ENCODE results near the gene SLC35F5.
"Not testable (repeated sequence)": the region's sequence is repeated elsewhere in the genome, so short reads cannot be mapped to it uniquely, and the experiment has no call there.

SLC35F5 gene

GRCh38 chr2:113791697-113792590 lies 35.5 kb upstream of the SLC35F5 start:
- POLR2A ChIA-PET = no interaction called here
- CTCF ChIA-PET = no interaction called here
- DNase-seq (ENCODE audit: low read depth, low spot score) = no peak
- no peak overlapping the region for H3K4me3 ChIP-seq (ENCODE audit: low read depth, low read length)
- TF ChIP-seq, protein P1, sequence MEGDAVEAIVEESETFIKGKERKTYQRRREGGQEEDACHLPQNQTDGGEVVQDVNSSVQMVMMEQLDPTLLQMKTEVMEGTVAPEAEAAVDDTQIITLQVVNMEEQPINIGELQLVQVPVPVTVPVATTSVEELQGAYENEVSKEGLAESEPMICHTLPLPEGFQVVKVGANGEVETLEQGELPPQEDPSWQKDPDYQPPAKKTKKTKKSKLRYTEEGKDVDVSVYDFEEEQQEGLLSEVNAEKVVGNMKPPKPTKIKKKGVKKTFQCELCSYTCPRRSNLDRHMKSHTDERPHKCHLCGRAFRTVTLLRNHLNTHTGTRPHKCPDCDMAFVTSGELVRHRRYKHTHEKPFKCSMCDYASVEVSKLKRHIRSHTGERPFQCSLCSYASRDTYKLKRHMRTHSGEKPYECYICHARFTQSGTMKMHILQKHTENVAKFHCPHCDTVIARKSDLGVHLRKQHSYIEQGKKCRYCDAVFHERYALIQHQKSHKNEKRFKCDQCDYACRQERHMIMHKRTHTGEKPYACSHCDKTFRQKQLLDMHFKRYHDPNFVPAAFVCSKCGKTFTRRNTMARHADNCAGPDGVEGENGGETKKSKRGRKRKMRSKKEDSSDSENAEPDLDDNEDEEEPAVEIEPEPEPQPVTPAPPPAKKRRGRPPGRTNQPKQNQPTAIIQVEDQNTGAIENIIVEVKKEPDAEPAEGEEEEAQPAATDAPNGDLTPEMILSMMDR (IDR thresholded peaks at IDR 0.05; ENCODE audit: insufficient read depth, low read length, missing control alignments) = no peak

DNA sequence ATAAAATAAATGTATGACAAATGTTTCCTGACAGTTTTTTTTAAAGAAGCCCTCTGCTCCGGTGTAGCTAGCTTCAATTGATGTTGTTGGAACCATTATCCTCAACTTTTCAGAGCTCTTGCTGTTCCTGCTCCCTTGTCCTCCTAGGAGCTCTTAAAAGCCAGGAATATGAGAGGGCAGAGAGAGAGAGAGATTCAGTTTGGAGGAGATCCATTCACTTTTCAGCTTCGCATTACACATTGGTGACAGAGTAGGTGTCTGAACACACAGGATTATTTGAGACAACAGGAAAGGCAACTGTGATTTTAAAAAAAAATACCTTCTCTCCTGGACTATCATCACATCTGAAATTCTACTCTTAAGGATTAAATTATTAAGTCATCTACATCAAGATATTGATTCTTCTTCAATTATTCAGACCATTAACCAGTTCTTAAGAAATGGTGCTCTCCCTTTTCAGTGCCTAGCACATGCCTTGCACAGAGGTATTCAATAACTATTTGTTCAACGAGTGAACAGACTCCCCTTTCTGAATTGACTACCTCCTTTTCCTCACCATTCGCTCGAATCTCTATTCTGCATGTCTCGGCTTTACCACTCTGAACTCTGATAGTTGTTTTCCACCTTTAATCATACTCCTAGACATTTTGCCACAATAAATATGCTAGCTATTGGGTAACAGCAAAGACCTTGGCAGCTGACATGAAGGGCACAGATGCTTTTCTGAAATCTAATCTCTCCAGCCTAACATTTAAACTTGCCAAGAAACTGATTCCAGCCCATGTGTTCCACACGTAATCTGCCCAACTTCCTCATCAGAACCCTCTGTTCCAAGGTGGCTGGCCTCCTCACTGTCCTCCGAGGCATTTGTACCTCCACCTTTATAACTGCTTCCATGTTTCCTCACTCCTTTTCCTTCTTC lies 28.6 kb upstream of the SLC35F5 start:
- POLR2A ChIA-PET = no interaction called here
- TF ChIP-seq, protein P1 (IDR thresholded peaks at IDR 0.05; ENCODE audit: insufficient read depth, low read length, missing control alignments) = no peak
- H3K4me3 ChIP-seq (ENCODE audit: low read depth, low read length) = no peak overlapping the region
- CTCF ChIA-PET = no interaction called here
- DNase-seq (ENCODE audit: low read depth, low spot score) = no peak

DNA sequence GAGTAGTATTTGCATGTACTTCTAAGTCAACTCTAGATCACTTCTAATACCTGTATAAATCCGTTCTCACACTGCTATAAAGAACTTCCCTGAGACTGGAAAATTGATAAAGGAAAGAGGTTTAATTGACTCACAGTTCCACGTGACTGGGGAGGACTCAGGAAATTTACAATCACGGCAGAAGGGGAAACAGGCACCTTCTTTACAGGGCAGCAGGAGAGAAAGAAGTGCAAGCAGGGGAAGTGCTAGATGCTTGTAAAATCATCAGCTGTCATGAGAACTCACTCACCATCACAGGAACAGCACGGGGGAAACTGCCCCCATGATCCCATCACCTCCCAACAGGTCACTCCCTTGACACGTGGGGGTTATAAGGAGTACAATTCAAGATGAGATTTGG lies 24.0 kb upstream of the SLC35F5 start:
- TF ChIP-seq, protein P1 (IDR thresholded peaks at IDR 0.05; ENCODE audit: insufficient read depth, low read length, missing control alignments) = no peak
- H3K4me3 ChIP-seq (ENCODE audit: low read depth, low read length) = no peak overlapping the region
- CTCF ChIA-PET = no interaction called here

DNA sequence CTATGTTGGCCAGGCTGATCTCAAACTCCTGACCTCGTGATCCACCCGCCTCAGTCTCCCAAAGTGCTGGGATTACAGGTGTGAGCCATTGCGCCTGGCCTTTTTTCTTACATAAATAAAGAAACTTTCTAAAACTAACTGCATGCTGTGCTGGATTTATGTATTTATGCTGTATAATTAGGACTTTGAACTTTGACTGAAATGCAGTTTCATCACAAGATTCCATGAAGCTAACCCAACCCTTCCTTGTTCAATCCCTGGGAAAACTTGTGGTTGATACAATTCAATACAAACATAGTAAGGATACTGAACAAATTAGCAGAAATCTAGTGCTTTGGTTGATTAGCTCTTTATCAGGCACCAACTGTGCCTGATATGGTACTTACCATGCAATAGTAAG lies 20.9 kb upstream of the SLC35F5 start:
- TF ChIP-seq, protein P1 (IDR thresholded peaks at IDR 0.05; ENCODE audit: insufficient read depth, low read length, missing control alignments) = no peak
- H3K4me3 ChIP-seq (ENCODE audit: low read depth, low read length) = no peak overlapping the region
- DNase-seq (ENCODE audit: low read depth, low spot score) = no peak
- ChIA-PET CTCF (interaction anchor here (1.0 kb wide), 1 partner anchor 13 kb away, joined by 3 read pairs; no protein-coding TSS in a partner anchor), POLR2A (interaction anchor here (0.7 kb wide), 1 partner anchor 102 kb away, joined by 3 read pairs; no protein-coding TSS in a partner anchor)

More for the DNA sequence above, 24.0 kb upstream of the SLC35F5 start:
- no peak for DNase-seq (ENCODE audit: low read depth, low spot score)
- POLR2A ChIA-PET = no interaction called here

- TF ChIP-seq, protein P1 (IDR thresholded peaks at IDR 0.05; ENCODE audit: insufficient read depth, low read length, missing control alignments) = no peak
- POLR2A ChIA-PET = interaction anchor here (0.7 kb wide), 1 partner anchor 102 kb away, joined by 3 read pairs; no protein-coding TSS in a partner anchor
- H3K4me3 ChIP-seq (ENCODE audit: low read depth, low read length) = no peak overlapping the region
- CTCF ChIA-PET = interaction anchor here (1.0 kb wide), 1 partner anchor 14 kb away, joined by 3 read pairs; no protein-coding TSS in a partner anchor
- DNase-seq (ENCODE audit: low read depth, low spot score) = no peak
Measured at GRCh38 chr2:113776949-113777348, 20.5 kb upstream of the SLC35F5 start.

GRCh38 chr2:113774616-113775015 lies 18.2 kb upstream of the SLC35F5 start:
- POLR2A ChIA-PET = interaction anchor here (0.7 kb wide), 1 partner anchor 72 kb away, joined by 3 read pairs; no protein-coding TSS in a partner anchor
- DNase-seq (ENCODE audit: low read depth, low spot score); H3K4me3 ChIP-seq (ENCODE audit: low read depth, low read length); CTCF ChIA-PET: not testable (repeated sequence)
